ENCODE data around the gene MREG. TPM values are rescaled to one million over a fixed set of nuclear protein-coding genes. Genes with fewer than 3 reads are reported as not detected.

MREG gene
- total and polyA plus RNA-seq, 2 experiments from 2014 or later: 19.4 to 25.3 TPM

DNA sequence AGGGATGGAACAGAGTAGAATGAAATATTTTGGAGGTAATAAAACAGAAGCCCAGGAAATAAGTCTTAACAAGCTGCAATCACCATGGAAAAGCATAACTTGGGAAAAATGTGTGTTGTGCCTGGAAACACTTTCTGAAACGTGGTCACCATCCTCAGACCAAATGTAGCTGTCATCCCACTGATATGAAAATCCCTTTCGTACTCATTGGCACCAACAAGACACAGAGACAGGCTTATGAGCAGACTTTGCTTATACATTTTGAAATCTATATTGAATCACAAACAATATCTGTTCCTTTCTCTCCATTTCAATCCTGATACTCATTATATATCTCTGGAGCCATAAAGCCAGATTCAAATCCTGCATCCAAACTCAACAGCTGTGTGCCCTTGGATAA lies 28.7 kb downstream of the MREG start (continued):
- TF ChIP-seq, protein P1, sequence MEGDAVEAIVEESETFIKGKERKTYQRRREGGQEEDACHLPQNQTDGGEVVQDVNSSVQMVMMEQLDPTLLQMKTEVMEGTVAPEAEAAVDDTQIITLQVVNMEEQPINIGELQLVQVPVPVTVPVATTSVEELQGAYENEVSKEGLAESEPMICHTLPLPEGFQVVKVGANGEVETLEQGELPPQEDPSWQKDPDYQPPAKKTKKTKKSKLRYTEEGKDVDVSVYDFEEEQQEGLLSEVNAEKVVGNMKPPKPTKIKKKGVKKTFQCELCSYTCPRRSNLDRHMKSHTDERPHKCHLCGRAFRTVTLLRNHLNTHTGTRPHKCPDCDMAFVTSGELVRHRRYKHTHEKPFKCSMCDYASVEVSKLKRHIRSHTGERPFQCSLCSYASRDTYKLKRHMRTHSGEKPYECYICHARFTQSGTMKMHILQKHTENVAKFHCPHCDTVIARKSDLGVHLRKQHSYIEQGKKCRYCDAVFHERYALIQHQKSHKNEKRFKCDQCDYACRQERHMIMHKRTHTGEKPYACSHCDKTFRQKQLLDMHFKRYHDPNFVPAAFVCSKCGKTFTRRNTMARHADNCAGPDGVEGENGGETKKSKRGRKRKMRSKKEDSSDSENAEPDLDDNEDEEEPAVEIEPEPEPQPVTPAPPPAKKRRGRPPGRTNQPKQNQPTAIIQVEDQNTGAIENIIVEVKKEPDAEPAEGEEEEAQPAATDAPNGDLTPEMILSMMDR (conservative IDR thresholded peaks at IDR 0.05; ENCODE audit: low read depth in 2 of 2): no peak
- TF ChIP-seq EZH2phosphoT487 (IDR thresholded peaks at IDR 0.05; ENCODE audit: unreplicated experiment) (no peak), EZH2 (IDR thresholded peaks at IDR 0.05; ENCODE audit: low read depth, unreplicated experiment) (no peak)

DNA sequence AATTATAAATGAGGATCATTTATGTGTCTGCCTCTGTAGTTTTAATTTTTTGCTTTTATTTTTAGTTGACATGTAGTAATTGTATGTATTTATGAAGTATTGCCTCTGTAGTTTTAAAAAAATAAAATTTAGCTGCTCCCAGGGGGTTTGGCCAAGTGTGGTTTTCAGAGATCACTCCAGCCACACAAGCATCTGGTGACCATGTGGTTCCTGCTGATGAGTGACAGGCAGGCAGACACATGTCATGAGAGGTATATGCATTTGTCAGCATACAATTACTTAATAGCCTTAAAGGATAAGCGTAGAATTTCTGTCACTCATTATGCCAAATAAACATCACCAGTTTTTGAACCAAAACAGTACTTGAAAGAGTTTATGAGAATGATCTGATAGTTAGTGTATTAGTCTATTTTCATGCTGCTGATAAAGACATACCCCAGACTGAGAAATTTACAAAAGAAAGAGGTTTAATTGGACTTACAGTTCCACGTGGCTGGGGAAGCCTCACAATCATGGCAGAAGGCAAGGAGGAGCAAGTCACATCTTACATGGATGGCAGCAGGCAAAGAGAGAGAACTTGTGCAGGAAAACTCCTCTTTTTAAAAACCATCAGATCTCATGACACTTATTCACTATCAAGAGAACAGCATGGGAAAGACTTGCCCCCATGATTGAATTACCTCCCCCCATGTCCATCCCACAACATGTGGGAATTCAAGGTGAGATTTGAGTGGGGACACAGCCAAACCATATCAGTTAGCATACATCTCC lies 29.6 kb downstream of the MREG start:
- H3K27me3 Mint-ChIP-seq (ENCODE audit: insufficient read depth, low read depth, poor library complexity): peaks cover 3% of the 10 kb centered on the region
- ATAC-seq: no peak
- H3K79me2 ChIP-seq (replicated peaks; ENCODE audit: insufficient read depth): peaks cover 47% of the 10 kb centered on the region
- no peak for TF ChIP-seq CREB1 (CRISPR knock-in tag; IDR thresholded peaks at IDR 0.05; ENCODE audit: low read depth)
- TF ChIP-seq, protein P2, sequence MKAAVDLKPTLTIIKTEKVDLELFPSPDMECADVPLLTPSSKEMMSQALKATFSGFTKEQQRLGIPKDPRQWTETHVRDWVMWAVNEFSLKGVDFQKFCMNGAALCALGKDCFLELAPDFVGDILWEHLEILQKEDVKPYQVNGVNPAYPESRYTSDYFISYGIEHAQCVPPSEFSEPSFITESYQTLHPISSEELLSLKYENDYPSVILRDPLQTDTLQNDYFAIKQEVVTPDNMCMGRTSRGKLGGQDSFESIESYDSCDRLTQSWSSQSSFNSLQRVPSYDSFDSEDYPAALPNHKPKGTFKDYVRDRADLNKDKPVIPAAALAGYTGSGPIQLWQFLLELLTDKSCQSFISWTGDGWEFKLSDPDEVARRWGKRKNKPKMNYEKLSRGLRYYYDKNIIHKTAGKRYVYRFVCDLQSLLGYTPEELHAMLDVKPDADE (IDR thresholded peaks at IDR 0.05): no peak
- TF ChIP-seq ZNF331 (CRISPR knock-in tag; IDR thresholded peaks at IDR 0.05; ENCODE audit: low read depth): no peak
- TF ChIP-seq NANOG (IDR thresholded peaks at IDR 0.05; ENCODE audit: borderline replicate concordance): no peak
- TF ChIP-seq, protein P3, sequence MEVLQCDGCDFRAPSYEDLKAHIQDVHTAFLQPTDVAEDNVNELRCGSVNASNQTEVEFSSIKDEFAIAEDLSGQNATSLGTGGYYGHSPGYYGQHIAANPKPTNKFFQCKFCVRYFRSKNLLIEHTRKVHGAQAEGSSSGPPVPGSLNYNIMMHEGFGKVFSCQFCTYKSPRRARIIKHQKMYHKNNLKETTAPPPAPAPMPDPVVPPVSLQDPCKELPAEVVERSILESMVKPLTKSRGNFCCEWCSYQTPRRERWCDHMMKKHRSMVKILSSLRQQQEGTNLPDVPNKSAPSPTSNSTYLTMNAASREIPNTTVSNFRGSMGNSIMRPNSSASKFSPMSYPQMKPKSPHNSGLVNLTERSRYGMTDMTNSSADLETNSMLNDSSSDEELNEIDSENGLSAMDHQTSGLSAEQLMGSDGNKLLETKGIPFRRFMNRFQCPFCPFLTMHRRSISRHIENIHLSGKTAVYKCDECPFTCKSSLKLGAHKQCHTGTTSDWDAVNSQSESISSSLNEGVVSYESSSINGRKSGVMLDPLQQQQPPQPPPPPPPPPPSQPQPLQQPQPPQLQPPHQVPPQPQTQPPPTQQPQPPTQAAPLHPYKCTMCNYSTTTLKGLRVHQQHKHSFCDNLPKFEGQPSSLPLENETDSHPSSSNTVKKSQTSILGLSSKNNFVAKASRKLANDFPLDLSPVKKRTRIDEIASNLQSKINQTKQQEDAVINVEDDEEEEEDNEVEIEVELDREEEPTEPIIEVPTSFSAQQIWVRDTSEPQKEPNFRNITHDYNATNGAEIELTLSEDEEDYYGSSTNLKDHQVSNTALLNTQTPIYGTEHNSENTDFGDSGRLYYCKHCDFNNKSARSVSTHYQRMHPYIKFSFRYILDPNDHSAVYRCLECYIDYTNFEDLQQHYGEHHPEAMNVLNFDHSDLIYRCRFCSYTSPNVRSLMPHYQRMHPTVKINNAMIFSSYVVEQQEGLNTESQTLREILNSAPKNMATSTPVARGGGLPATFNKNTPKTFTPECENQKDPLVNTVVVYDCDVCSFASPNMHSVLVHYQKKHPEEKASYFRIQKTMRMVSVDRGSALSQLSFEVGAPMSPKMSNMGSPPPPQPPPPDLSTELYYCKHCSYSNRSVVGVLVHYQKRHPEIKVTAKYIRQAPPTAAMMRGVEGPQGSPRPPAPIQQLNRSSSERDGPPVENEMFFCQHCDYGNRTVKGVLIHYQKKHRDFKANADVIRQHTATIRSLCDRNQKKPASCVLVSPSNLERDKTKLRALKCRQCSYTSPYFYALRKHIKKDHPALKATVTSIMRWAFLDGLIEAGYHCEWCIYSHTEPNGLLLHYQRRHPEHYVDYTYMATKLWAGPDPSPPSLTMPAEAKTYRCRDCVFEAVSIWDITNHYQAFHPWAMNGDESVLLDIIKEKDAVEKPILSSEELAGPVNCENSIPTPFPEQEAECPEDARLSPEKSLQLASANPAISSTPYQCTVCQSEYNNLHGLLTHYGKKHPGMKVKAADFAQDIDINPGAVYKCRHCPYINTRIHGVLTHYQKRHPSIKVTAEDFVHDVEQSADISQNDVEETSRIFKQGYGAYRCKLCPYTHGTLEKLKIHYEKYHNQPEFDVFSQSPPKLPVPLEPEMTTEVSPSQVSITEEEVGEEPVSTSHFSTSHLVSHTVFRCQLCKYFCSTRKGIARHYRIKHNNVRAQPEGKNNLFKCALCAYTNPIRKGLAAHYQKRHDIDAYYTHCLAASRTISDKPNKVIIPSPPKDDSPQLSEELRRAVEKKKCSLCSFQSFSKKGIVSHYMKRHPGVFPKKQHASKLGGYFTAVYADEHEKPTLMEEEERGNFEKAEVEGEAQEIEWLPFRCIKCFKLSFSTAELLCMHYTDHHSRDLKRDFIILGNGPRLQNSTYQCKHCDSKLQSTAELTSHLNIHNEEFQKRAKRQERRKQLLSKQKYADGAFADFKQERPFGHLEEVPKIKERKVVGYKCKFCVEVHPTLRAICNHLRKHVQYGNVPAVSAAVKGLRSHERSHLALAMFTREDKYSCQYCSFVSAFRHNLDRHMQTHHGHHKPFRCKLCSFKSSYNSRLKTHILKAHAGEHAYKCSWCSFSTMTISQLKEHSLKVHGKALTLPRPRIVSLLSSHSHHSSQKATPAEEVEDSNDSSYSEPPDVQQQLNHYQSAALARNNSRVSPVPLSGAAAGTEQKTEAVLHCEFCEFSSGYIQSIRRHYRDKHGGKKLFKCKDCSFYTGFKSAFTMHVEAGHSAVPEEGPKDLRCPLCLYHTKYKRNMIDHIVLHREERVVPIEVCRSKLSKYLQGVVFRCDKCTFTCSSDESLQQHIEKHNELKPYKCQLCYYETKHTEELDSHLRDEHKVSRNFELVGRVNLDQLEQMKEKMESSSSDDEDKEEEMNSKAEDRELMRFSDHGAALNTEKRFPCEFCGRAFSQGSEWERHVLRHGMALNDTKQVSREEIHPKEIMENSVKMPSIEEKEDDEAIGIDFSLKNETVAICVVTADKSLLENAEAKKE (CRISPR knock-in tag; IDR thresholded peaks at IDR 0.05): no peak
- no peak for TF ChIP-seq ZNF114 (CRISPR knock-in tag; IDR thresholded peaks at IDR 0.05)
- no peak for TF ChIP-seq STAT1 (IDR thresholded peaks at IDR 0.05; ENCODE audit: unreplicated experiment)
- TF ChIP-seq JUNB (IDR thresholded peaks at IDR 0.05; ENCODE audit: unreplicated experiment): no peak
- TF ChIP-seq POLR2AphosphoS5 (IDR thresholded peaks at IDR 0.05; ENCODE audit: low read depth): no peak

More for the DNA sequence above, 29.6 kb downstream of the MREG start:
- no peaks in the 10 kb centered on the region for H3K9me2 ChIP-seq (ENCODE audit: insufficient read depth)
- H3K36me3 ChIP-seq (ENCODE audit: insufficient read depth): peaks cover 9% of the 10 kb centered on the region; the same call in 1 of the 2 replicates
- H3K27ac ChIP-seq (ENCODE audit: low read depth): no peak overlapping the region
- DNase-seq (ENCODE audit: low spot score): no peak
- Mint-ChIP-seq H3K4me3 (no peak overlapping the region), H3K4me1 (no peaks in the 10 kb centered on the region; the same call in 2 of the 3 replicates), H3K27ac (no peak overlapping the region), H3K9me3 (peaks cover 21% of the 10 kb centered on the region), H3K36me3 (ENCODE audit: low read depth) (peaks cover 56% of the 10 kb centered on the region)
- H3K4me1 ChIP-seq (ENCODE audit: insufficient read depth): no peaks in the 10 kb centered on the region; the same call in 1 of the 2 replicates
- peaks cover 9% of the 10 kb centered on the region; the same call in 1 of the 2 replicates for H4K20me1 ChIP-seq (replicated peaks; ENCODE audit: insufficient read depth)
- H3K27me3 ChIP-seq (ENCODE audit: insufficient read depth): no peaks in the 10 kb centered on the region
- no peak overlapping the region for H3K4me2 ChIP-seq
- no peak overlapping the region for H2AFZ ChIP-seq
- H3K4me3 ChIP-seq: no peak overlapping the region
- H3F3A ChIP-seq (replicated peaks; ENCODE audit: low read depth): no peaks in the 10 kb centered on the region

Data from GM23338 (cell line).